Measurements from ENCODE around the gene FAM234B. TPM values are rescaled to one million over a fixed set of nuclear protein-coding genes. Genes with fewer than 3 reads are reported as not detected.
"Not testable (repeated sequence)": the region's sequence is repeated elsewhere in the genome, so short reads cannot be mapped to it uniquely, and the experiment has no call there.

The FAM234B gene
- polyA plus RNA-seq, 1 experiment, result 7.3 TPM

DNA sequence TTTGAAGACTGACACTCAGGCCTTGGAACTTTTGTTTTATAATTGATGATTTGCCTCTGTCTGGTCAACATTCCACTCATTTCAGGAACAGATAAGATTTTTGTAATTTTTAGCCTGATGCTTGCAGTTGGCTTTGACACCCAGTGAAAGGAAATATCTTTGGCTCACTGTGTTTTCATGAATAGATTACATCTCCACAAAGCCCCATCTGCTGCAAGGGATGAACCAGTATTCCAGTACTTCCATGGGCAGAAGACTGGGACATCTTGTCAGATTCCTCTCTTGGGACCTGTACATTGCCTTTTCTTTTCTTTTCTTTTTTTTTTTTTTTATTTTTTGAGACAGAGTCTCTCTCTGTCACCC is 30.9 kb downstream of the FAM234B start:
- no peaks in the 10 kb centered on the region for H3K27me3 ChIP-seq (ENCODE audit: control insufficient read depth, insufficient read depth, low read length)
- CTCF ChIA-PET, result interaction anchor here (1.1 to 1.4 kb wide), 2 partner anchors 136 to 181 kb away, joined by 3 read pairs; no protein-coding TSS in a partner anchor
- H3K4me3 ChIP-seq (ENCODE audit: low read depth, low read length), result no peak overlapping the region
- POLR2A ChIA-PET, result no interaction called here
- no peak overlapping the region for H3K27ac ChIP-seq (ENCODE audit: low read depth, low read length)
- no peak for DNase-seq (ENCODE audit: low read depth, low spot score)
- TF ChIP-seq, protein P1, sequence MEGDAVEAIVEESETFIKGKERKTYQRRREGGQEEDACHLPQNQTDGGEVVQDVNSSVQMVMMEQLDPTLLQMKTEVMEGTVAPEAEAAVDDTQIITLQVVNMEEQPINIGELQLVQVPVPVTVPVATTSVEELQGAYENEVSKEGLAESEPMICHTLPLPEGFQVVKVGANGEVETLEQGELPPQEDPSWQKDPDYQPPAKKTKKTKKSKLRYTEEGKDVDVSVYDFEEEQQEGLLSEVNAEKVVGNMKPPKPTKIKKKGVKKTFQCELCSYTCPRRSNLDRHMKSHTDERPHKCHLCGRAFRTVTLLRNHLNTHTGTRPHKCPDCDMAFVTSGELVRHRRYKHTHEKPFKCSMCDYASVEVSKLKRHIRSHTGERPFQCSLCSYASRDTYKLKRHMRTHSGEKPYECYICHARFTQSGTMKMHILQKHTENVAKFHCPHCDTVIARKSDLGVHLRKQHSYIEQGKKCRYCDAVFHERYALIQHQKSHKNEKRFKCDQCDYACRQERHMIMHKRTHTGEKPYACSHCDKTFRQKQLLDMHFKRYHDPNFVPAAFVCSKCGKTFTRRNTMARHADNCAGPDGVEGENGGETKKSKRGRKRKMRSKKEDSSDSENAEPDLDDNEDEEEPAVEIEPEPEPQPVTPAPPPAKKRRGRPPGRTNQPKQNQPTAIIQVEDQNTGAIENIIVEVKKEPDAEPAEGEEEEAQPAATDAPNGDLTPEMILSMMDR (IDR thresholded peaks at IDR 0.05; ENCODE audit: low read depth, low read length), result no peak
- no peaks in the 10 kb centered on the region for H3K9me3 ChIP-seq (ENCODE audit: control insufficient read depth, insufficient read depth, low read length)

DNA sequence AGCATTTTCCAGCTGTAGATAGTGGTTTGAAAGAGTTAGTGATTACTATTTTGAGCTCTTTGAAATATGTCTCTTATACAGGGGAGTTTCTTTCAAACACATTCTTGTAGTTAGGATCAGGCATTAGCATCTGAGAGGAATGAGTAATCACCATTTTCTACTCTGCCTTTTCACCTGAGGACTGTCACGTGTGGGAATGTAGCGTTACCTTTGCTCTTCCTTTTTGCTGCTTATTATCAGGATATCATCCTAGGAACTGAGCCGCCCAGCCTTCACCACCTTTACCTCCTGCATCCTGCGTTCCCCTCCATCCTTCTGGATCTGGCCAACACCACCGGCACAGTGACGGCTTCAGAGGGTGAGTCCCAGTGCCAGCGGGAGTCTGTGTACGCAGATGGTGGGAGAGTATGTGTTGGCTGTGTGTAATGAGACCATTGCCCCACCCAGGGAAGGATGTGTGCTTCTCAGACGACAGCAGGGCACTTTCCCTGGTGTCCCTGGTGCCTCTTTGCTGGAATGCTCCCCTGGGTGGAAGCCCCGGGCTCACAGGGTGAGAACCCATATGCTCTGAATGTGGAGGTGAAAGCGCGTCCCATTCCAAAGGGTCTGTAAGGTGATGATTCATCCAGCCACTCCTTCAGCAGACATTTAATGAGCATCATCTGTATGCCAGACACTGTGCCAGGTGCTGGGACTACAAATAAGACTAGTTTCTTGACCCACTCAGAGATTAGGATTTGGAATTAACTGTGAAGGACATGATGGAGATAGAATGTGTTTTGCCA is 31.8 kb downstream of the FAM234B start:
- Histone ChIP-seq H3K4me3 (ENCODE audit: low read depth, low read length) (no peak overlapping the region), H3K27ac (ENCODE audit: low read depth, low read length) (no peak overlapping the region), H3K27me3 (ENCODE audit: control insufficient read depth, insufficient read depth, low read length) (no peaks in the 10 kb centered on the region), H3K9me3 (ENCODE audit: control insufficient read depth, insufficient read depth, low read length) (no peaks in the 10 kb centered on the region)
- ChIA-PET POLR2A (no interaction called here), CTCF (interaction anchor here (1.4 kb wide), 1 partner anchor 136 kb away, joined by 3 read pairs; no protein-coding TSS in a partner anchor)
- TF ChIP-seq, protein P1 (IDR thresholded peaks at IDR 0.05; ENCODE audit: low read depth, low read length), result no peak
- no peak for DNase-seq (ENCODE audit: low read depth, low spot score)

DNA sequence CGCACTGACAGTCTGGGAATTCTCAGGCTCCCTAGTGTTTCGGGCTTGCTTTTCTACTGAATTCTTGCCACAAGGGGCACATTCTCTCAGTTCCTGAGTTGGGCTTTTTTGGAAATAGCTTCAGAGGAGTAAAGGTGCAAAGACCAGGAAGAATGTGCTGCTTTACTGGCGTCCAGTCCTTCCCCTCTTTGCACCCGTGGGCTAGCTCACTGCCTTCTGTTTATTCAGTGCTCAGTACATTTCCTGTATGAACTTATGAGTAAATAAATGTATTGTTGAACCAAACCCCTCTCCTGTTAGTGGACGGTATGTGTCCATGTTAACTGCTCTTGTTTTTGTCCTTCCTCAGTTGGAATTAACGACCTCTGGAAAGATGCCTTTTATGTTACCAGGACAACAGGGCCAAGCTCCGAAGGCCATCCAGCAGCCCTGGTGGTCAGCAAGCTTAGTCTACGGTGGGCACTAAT is 35.3 kb downstream of the FAM234B start:
- no peak overlapping the region for H3K27ac ChIP-seq (ENCODE audit: low read depth, low read length)
- ChIA-PET CTCF (interaction anchor here (0.6 to 1.2 kb wide), 3 partner anchors 35 to 133 kb away, joined by 3 to 4 read pairs (median 4); no protein-coding TSS in a partner anchor), POLR2A (no interaction called here)
- TF ChIP-seq, protein P1 (IDR thresholded peaks at IDR 0.05; ENCODE audit: low read depth, low read length), result 0 out of 2 replicates have a peak, but pooled peaks have one; percentile 20
- H3K27me3 ChIP-seq (ENCODE audit: control insufficient read depth, insufficient read depth, low read length), result no peaks in the 10 kb centered on the region
- no peak overlapping the region for H3K4me3 ChIP-seq (ENCODE audit: low read depth, low read length)
- no peak for DNase-seq (ENCODE audit: low read depth, low spot score)
- H3K9me3 ChIP-seq (ENCODE audit: control insufficient read depth, insufficient read depth, low read length), result no peaks in the 10 kb centered on the region

DNA sequence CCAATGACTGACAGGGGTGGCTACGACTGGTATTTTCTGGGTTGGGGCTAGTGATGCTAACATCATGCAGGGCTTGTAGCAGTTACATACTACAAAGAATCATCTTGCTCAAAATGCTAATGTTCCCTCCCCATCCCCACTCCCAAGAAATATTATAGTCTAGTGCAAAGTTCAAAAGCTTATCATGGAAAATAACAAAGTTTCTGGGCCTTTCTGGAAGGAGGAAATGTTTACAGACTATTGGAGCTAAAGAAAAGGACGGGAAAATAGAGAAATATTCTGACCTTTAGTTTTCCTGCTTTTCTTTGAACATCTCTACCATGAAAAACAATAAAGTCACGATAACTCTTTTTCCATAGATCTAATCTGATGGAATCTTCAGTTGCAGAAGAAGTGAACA is 36.1 kb downstream of the FAM234B start:
- TF ChIP-seq, protein P1 (IDR thresholded peaks at IDR 0.05; ENCODE audit: low read depth, low read length), result no peak

DNA sequence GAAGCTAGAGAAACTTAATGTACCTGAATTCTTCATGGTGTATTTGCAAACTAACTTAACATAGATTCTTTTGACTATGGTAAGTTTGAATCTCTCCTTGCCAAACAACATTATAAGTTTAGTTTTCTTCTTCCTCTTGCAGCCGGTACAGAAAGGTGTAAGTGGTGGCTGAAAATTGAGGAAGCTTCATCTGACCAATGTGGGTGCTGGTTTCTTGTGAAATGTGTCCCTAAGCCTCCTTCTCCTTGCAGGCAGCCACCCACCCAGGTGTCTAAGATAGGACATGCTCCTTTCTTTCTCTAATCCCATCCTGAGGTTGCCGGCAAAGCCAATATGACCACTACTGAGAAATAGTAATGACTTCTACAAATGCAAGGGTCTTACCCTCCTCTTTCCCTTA is 38.7 kb downstream of the FAM234B start:
- Histone ChIP-seq H3K27me3 (ENCODE audit: control insufficient read depth, insufficient read depth, low read length) (no peaks in the 10 kb centered on the region), H3K4me3 (ENCODE audit: low read depth, low read length) (no peak overlapping the region), H3K27ac (ENCODE audit: low read depth, low read length) (no peak overlapping the region), H3K9me3 (ENCODE audit: control insufficient read depth, insufficient read depth, low read length) (no peaks in the 10 kb centered on the region)
- TF ChIP-seq, protein P1 (IDR thresholded peaks at IDR 0.05; ENCODE audit: low read depth, low read length), result no peak
- ChIA-PET CTCF (interaction anchor here (0.7 kb wide), 1 partner anchor 129 kb away, joined by 3 read pairs; no protein-coding TSS in a partner anchor), POLR2A (no interaction called here)
- no peak for DNase-seq (ENCODE audit: low read depth, low spot score)

More for the DNA sequence above, 36.1 kb downstream of the FAM234B start:
- Histone ChIP-seq H3K27me3 (ENCODE audit: control insufficient read depth, insufficient read depth, low read length) (no peaks in the 10 kb centered on the region), H3K4me3 (ENCODE audit: low read depth, low read length) (no peak overlapping the region), H3K9me3 (ENCODE audit: control insufficient read depth, insufficient read depth, low read length) (no peaks in the 10 kb centered on the region), H3K27ac (ENCODE audit: low read depth, low read length) (no peak overlapping the region)
- ChIA-PET POLR2A (no interaction called here), CTCF (interaction anchor here (1.2 kb wide), 1 partner anchor 132 kb away, joined by 4 read pairs; no protein-coding TSS in a partner anchor)
- no peak for DNase-seq (ENCODE audit: low read depth, low spot score)

DNA sequence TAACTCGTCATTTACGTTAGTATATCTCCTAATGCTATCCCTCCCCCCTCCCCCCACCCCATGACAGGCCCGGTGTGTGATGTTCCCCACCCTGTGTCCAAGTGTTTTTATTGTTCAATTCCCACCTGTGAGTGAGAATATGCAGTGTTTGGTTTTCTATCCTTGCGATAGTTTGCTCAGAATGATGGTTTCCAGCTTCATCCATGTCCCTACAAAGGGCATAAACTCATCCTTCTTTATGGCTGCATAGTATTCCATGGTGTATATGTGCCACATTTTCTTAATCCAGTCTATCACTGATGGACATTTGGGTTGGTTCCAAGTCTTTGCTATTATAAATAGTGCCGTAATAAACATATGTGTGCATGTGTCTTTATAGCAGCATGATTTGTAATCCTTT is 39.5 kb downstream of the FAM234B start:
- H3K9me3 ChIP-seq (ENCODE audit: control insufficient read depth, insufficient read depth, low read length); CTCF ChIA-PET; POLR2A ChIA-PET; H3K27ac ChIP-seq (ENCODE audit: low read depth, low read length); H3K27me3 ChIP-seq (ENCODE audit: control insufficient read depth, insufficient read depth, low read length); H3K4me3 ChIP-seq (ENCODE audit: low read depth, low read length); DNase-seq (ENCODE audit: low read depth, low spot score): not testable (repeated sequence)

Data from AG04450 (cell line).